Measurements from ENCODE around the gene RAB40B.

GRCh38 chr17:82696259-82696658, 2.2 kb downstream of the RAB40B start:
- TF ChIP-seq CTCF (IDR thresholded peaks at IDR 0.05; ENCODE audit: borderline replicate concordance, extremely low read depth, low read length, poor library complexity, severe bottlenecking) (no peak), EZH2 (IDR thresholded peaks at IDR 0.05; ENCODE audit: borderline replicate concordance, low read depth, low read length, severe bottlenecking) (no peak)
